ENCODE measurements around the gene TMEM179B. TPM values are rescaled to one million over a fixed set of nuclear protein-coding genes. Genes with fewer than 3 reads are reported as not detected.

Gene TMEM179B
- total and polyA plus RNA-seq, 9 of the 15 experiments (the other 6 are each of a cell fraction or from before 2014, with no cell fraction given), result 27.7 to 105 (median 37.0) TPM

DNA sequence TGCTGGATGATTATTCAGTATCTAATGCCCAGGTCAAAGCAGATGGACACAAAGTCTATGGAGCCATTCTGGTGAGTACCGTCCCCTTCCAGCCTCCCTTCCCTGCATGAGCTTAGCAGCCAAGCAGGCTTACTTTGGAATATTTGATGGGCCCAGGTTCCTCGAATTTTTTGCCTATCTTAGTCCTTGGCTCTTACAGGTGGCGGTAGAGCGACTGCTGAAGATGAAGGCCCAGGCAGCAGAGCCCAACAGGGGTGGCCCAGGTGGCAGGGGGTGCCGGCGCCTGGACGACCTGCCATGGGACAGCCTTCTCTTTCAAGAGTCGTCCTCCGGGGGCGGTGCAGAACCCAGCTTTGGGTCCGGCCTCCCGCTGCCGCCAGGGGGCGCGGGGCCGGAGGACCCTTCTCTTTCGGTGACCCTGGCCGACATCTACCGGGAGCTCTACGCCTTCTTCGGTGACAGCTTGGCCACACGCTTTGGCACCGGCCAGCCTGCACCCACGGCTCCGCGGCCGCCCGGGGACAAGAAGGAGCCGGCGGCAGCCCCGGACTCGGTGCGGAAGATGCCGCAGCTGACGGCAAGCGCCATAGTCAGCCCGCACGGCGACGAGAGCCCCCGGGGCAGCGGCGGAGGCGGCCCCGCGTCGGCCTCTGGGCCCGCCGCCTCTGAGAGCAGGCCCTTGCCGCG, 741 bp upstream of the TMEM179B start (continued):
- peak in 1 of 2 experiments; percentile 36; a peak in 2 of 4 replicates for TF ChIP-seq SIN3A (IDR thresholded peaks at IDR 0.05; ENCODE audit: borderline replicate concordance in 2 of 2, control insufficient read depth in 1 of 2, low read depth in 2 of 2, low read length in 2 of 2)
- peak; percentile 50; the same call in 1 of the 2 replicates for TF ChIP-seq GATAD2B (IDR thresholded peaks at IDR 0.05; ENCODE audit: borderline replicate concordance)
- TF ChIP-seq, protein P1, sequence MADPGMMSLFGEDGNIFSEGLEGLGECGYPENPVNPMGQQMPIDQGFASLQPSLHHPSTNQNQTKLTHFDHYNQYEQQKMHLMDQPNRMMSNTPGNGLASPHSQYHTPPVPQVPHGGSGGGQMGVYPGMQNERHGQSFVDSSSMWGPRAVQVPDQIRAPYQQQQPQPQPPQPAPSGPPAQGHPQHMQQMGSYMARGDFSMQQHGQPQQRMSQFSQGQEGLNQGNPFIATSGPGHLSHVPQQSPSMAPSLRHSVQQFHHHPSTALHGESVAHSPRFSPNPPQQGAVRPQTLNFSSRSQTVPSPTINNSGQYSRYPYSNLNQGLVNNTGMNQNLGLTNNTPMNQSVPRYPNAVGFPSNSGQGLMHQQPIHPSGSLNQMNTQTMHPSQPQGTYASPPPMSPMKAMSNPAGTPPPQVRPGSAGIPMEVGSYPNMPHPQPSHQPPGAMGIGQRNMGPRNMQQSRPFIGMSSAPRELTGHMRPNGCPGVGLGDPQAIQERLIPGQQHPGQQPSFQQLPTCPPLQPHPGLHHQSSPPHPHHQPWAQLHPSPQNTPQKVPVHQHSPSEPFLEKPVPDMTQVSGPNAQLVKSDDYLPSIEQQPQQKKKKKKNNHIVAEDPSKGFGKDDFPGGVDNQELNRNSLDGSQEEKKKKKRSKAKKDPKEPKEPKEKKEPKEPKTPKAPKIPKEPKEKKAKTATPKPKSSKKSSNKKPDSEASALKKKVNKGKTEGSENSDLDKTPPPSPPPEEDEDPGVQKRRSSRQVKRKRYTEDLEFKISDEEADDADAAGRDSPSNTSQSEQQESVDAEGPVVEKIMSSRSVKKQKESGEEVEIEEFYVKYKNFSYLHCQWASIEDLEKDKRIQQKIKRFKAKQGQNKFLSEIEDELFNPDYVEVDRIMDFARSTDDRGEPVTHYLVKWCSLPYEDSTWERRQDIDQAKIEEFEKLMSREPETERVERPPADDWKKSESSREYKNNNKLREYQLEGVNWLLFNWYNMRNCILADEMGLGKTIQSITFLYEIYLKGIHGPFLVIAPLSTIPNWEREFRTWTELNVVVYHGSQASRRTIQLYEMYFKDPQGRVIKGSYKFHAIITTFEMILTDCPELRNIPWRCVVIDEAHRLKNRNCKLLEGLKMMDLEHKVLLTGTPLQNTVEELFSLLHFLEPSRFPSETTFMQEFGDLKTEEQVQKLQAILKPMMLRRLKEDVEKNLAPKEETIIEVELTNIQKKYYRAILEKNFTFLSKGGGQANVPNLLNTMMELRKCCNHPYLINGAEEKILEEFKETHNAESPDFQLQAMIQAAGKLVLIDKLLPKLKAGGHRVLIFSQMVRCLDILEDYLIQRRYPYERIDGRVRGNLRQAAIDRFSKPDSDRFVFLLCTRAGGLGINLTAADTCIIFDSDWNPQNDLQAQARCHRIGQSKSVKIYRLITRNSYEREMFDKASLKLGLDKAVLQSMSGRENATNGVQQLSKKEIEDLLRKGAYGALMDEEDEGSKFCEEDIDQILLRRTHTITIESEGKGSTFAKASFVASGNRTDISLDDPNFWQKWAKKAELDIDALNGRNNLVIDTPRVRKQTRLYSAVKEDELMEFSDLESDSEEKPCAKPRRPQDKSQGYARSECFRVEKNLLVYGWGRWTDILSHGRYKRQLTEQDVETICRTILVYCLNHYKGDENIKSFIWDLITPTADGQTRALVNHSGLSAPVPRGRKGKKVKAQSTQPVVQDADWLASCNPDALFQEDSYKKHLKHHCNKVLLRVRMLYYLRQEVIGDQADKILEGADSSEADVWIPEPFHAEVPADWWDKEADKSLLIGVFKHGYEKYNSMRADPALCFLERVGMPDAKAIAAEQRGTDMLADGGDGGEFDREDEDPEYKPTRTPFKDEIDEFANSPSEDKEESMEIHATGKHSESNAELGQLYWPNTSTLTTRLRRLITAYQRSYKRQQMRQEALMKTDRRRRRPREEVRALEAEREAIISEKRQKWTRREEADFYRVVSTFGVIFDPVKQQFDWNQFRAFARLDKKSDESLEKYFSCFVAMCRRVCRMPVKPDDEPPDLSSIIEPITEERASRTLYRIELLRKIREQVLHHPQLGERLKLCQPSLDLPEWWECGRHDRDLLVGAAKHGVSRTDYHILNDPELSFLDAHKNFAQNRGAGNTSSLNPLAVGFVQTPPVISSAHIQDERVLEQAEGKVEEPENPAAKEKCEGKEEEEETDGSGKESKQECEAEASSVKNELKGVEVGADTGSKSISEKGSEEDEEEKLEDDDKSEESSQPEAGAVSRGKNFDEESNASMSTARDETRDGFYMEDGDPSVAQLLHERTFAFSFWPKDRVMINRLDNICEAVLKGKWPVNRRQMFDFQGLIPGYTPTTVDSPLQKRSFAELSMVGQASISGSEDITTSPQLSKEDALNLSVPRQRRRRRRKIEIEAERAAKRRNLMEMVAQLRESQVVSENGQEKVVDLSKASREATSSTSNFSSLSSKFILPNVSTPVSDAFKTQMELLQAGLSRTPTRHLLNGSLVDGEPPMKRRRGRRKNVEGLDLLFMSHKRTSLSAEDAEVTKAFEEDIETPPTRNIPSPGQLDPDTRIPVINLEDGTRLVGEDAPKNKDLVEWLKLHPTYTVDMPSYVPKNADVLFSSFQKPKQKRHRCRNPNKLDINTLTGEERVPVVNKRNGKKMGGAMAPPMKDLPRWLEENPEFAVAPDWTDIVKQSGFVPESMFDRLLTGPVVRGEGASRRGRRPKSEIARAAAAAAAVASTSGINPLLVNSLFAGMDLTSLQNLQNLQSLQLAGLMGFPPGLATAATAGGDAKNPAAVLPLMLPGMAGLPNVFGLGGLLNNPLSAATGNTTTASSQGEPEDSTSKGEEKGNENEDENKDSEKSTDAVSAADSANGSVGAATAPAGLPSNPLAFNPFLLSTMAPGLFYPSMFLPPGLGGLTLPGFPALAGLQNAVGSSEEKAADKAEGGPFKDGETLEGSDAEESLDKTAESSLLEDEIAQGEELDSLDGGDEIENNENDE (IDR thresholded peaks at IDR 0.05; ENCODE audit: low read depth, low read length), result no peak
- TF ChIP-seq, protein P2, sequence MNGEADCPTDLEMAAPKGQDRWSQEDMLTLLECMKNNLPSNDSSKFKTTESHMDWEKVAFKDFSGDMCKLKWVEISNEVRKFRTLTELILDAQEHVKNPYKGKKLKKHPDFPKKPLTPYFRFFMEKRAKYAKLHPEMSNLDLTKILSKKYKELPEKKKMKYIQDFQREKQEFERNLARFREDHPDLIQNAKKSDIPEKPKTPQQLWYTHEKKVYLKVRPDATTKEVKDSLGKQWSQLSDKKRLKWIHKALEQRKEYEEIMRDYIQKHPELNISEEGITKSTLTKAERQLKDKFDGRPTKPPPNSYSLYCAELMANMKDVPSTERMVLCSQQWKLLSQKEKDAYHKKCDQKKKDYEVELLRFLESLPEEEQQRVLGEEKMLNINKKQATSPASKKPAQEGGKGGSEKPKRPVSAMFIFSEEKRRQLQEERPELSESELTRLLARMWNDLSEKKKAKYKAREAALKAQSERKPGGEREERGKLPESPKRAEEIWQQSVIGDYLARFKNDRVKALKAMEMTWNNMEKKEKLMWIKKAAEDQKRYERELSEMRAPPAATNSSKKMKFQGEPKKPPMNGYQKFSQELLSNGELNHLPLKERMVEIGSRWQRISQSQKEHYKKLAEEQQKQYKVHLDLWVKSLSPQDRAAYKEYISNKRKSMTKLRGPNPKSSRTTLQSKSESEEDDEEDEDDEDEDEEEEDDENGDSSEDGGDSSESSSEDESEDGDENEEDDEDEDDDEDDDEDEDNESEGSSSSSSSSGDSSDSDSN (IDR thresholded peaks at IDR 0.05; ENCODE audit: borderline replicate concordance in 1 of 2, low read depth in 2 of 2, low read length in 2 of 2), result peak; percentile 85 to 93; a peak in 3 of 4 replicates
- no peak for TF ChIP-seq ZNF695 (CRISPR knock-in tag; IDR thresholded peaks at IDR 0.05)
